Adrenal gland (tissue), 12 donors: ENCODE measurements around the gene PAEP. TPM values are rescaled to one million over a fixed set of nuclear protein-coding genes. Genes with fewer than 3 reads are reported as not detected.

Source experiments
- DNase-seq, 7 donors: peaks; one replicate each; pipeline ENCODE4 v3.0.0-alpha.2; 2019 to 2020
- H3K27ac ChIP-seq, 5 donors: fragments of 200-600 bp; sonication (generic) in 4 of 5; 1 replicate in 3 of 5; 2 replicates in 2 of 5; pipeline versions ENCODE4 v1.5.1 to v1.8.0; 2016 to 2020; ENCODE audit warnings: mild to moderate bottlenecking in 1 of 5
- H3K27me3 ChIP-seq: fragments of 200-600 bp; 2 replicates; pipeline ENCODE4 v1.8.0; 2021
- H3K36me3 ChIP-seq, 2 donors: fragments of 200-600 bp; replicated peaks in 1 of 2; 1 replicate in 1 of 2; 2 replicates in 1 of 2; pipeline versions ENCODE4 v1.5.1 to v1.8.0; 2018 to 2022
- H3K4me1 ChIP-seq, 2 donors: fragments of 200-600 bp; replicated peaks in 1 of 2; 1 replicate in 1 of 2; 2 replicates in 1 of 2; pipeline versions ENCODE4 v1.5.1 to v1.8.0; 2018 to 2021
- H3K4me3 ChIP-seq, 4 donors: fragments of 200-600 bp; sonication (generic) in 3 of 4; one replicate each; pipeline ENCODE4 v1.5.1; 2016 to 2018
- H3K9me3 ChIP-seq, 3 donors: fragments of 200-600 bp; sonication (generic) in 1 of 3; replicated peaks in 1 of 3; 1 replicate in 2 of 3; 2 replicates in 1 of 3; pipeline versions ENCODE4 v1.5.1 to v1.8.0; 2016 to 2021
- CTCF ChIP-seq, 6 experiments: fragments of 450-650 bp in 4 of 6; fragments of 200-600 bp in 2 of 6; sonication (generic) in 1 of 6; IDR thresholded peaks; 1 replicate in 5 of 6; 2 replicates in 1 of 6; pipeline versions ENCODE4 v1.5.1 to v1.8.0; 2016 to 2021; ENCODE audit warnings: antibody characterized with exemption in 6 of 6, mild to moderate bottlenecking in 2 of 6, moderate library complexity in 1 of 6
- POLR2A ChIP-seq, 2 donors: fragments of 450-650 bp; IDR thresholded peaks; one replicate each; pipeline ENCODE4 v1.6.1; 2017; ENCODE audit warnings: antibody characterized with exemption in 2 of 2, mild to moderate bottlenecking in 2 of 2, moderate library complexity in 1 of 2
- WGBS, 4 donors: extraction: QIAGEN DNeasy Blood & Tissue Kit in 2 of 4; methylation state at CpG; one replicate each; pipeline versions ENCODE4 v1.1.5 to v1.1.7; 2013 to 2017; 5-methylcytosine and 5-hydroxymethylcytosine counted together
- intact Hi-C, 2 donors: fragments of 100-400 bp; cut with DNase I; formaldehyde crosslinking; loops; one replicate each; pipeline versions ENCODE4 v1.14.1 to v1.15.0; 2022 to 2023
- polyA plus RNA-seq, 3 donors: library from polyadenylated mRNA; stranded (reverse); fragments of 200-250 nt in 2 of 3; fragments of 350-450 nt in 1 of 3; fragmentation: Illumina TruSeq in 1 of 3; extraction: RNeasy Lipid Tissue Mini Kit (QIAGEN cat#74804) in 1 of 3; gene quantifications; one replicate each; pipeline ENCODE4 v1.2.3, GENCODE V29; 2013 to 2014
- total RNA-seq, 9 donors: library from RNA; depleted of rRNA in 4 of 9; stranded (reverse); fragments of >200 nt in 4 of 9; fragments of 120-200 nt in 1 of 9; fragmentation: NEBNext Ultra II Directional in 1 of 9; extraction: Animal tissue kit (Norgen Biotek cat#: 25700) in 1 of 9; gene quantifications; one replicate each; pipeline versions ENCODE4 v1.1.0 to v1.2.4, GENCODE V29; 2013 to 2023
- donor health status: healthy with polysubstance abuse.
- donor health status: Bipolar disorder and iron deficiency.
- donor health status: DM: yes; HTN: yes; CAD: no.
- donor health status: DM: no; HTN: no; CAD: no.
- donor health status: DM: no; HTN: no; CAD: no.
- donor health status: DM: yes; HTN: yes; CAD: no.

The PAEP gene
- total and polyA plus RNA-seq, 12 donors: 0.17 TPM; not detected in 11

GRCh38 chr9:135566552-135566951 is 5.0 kb downstream of the PAEP start:
- H3K27me3 ChIP-seq: peaks cover 6% of the 10 kb centered on the region
- H3K9me3 ChIP-seq: no peaks in the 10 kb centered on the region
- TF ChIP-seq CTCF (IDR thresholded peaks at IDR 0.05): no peak
- no peak for TF ChIP-seq POLR2A (IDR thresholded peaks at IDR 0.05)
- DNase-seq: no peak
- no peaks in the 10 kb centered on the region for H3K36me3 ChIP-seq
- H3K27ac ChIP-seq: no peak overlapping the region
- no peak overlapping the region for H3K4me3 ChIP-seq
- intact Hi-C loops: no loop called here
- WGBS, 4 donors: 69 to 80% (median 73%) methylated on average over 10 of the region's 10 CpGs
- no peaks in the 10 kb centered on the region for H3K4me1 ChIP-seq

GRCh38 chr9:135567311-135567710 is 5.8 kb downstream of the PAEP start:
- Histone ChIP-seq H3K27ac (no peak overlapping the region), H3K27me3 (peaks cover 6% of the 10 kb centered on the region), H3K4me3 (no peak overlapping the region), H3K4me1 (no peaks in the 10 kb centered on the region), H3K36me3 (no peaks in the 10 kb centered on the region), H3K9me3 (no peaks in the 10 kb centered on the region)
- DNase-seq: no peak
- intact Hi-C loops: no loop called here
- TF ChIP-seq CTCF (IDR thresholded peaks at IDR 0.05) (no peak), POLR2A (IDR thresholded peaks at IDR 0.05) (no peak)
- WGBS, 4 donors: 63 to 70% (median 67%) methylated on average over 9 of the region's 9 CpGs

- no peaks in the 10 kb centered on the region for H3K36me3 ChIP-seq
- peaks cover 6% of the 10 kb centered on the region for H3K27me3 ChIP-seq
- no peak for DNase-seq
- H3K4me3 ChIP-seq: no peak overlapping the region
- H3K9me3 ChIP-seq: no peaks in the 10 kb centered on the region
- TF ChIP-seq CTCF (IDR thresholded peaks at IDR 0.05): no peak
- no peaks in the 10 kb centered on the region for H3K4me1 ChIP-seq
- WGBS, 4 donors: 85 to 93% (median 92%) methylated on average over 6 of the region's 6 CpGs
- H3K27ac ChIP-seq: no peak overlapping the region
- intact Hi-C loops: no loop called here
Measured at GRCh38 chr9:135568026-135568425, 6.5 kb downstream of the PAEP start.

GRCh38 chr9:135570456-135570855 is 8.9 kb downstream of the PAEP start:
- Histone ChIP-seq H3K9me3 (no peaks in the 10 kb centered on the region), H3K4me3 (no peak overlapping the region), H3K27ac (no peak overlapping the region), H3K27me3 (peaks cover 6% of the 10 kb centered on the region), H3K36me3 (no peaks in the 10 kb centered on the region), H3K4me1 (no peaks in the 10 kb centered on the region)
- TF ChIP-seq POLR2A (IDR thresholded peaks at IDR 0.05) (no peak), CTCF (IDR thresholded peaks at IDR 0.05) (no peak)
- intact Hi-C loops: no loop called here
- 40 to 52% (median 43%) methylated on average over 3 of the region's 3 CpGs for WGBS, 4 donors
- DNase-seq: no peak
